Smooth muscle cell (in vitro differentiated cells): ENCODE data around the gene MTPN. TPM values are rescaled to one million over a fixed set of nuclear protein-coding genes. Genes with fewer than 3 reads are reported as not detected.

Experiments used
- DNase-seq: peaks from one replicate; lab custom pipeline; 2025; ENCODE audit not compliant: unreplicated experiment; lab: John Stamatoyannopoulos, UW
- H2AFZ ChIP-seq: fragments of 200-600 bp; sonication (generic); 2 replicates; pipeline ENCODE4 v1.6.0; 2016; ENCODE audit warnings: antibody characterized with exemption, low read depth, mild to moderate bottlenecking
- H3F3A ChIP-seq: fragments of 200-600 bp; sonication (generic); 2 replicates; pipeline ENCODE4 v1.6.0; 2017; ENCODE audit warnings: antibody characterized with exemption, low read depth
- H3K27ac ChIP-seq: fragments of 200-600 bp; sonication (generic); 2 replicates; pipeline ENCODE4 v1.5.1; 2016; ENCODE audit warnings: low read depth, mild to moderate bottlenecking
- H3K27me3 ChIP-seq: fragments of 200-600 bp; sonication (generic); 2 replicates; pipeline ENCODE4 v1.6.1; 2016; ENCODE audit warnings: low read depth, mild to moderate bottlenecking
- H3K36me3 ChIP-seq: fragments of 200-600 bp; sonication (generic); 2 replicates; pipeline ENCODE4 v1.5.1; 2016; ENCODE audit warnings: low read depth
- H3K4me1 ChIP-seq: fragments of 200-600 bp; sonication (generic); 2 replicates; pipeline ENCODE4 v1.5.1; 2016; ENCODE audit warnings: low read depth
- H3K4me2 ChIP-seq: fragments of 200-600 bp; sonication (generic); 2 replicates; pipeline ENCODE4 v1.6.0; 2016; ENCODE audit warnings: mild to moderate bottlenecking
- H3K4me3 ChIP-seq: fragments of 200-600 bp; sonication (generic); 2 replicates; pipeline ENCODE4 v1.5.1; 2016; ENCODE audit warnings: mild to moderate bottlenecking
- H3K79me2 ChIP-seq: fragments of 200-600 bp; sonication (generic); 2 replicates; pipeline ENCODE4 v1.6.0; 2016; ENCODE audit warnings: low read depth, mild to moderate bottlenecking
- H3K9ac ChIP-seq: fragments of 200-600 bp; sonication (generic); 2 replicates; pipeline ENCODE4 v1.6.0; 2016; ENCODE audit warnings: low read depth
- H3K9me3 ChIP-seq: fragments of 200-600 bp; sonication (generic); replicated peaks from 2 replicates; pipeline ENCODE4 v1.5.1; 2016; ENCODE audit warnings: low read depth
- H4K20me1 ChIP-seq: fragments of 200-600 bp; sonication (generic); 2 replicates; pipeline ENCODE4 v1.6.0; 2016; ENCODE audit warnings: low read depth
- CTCF ChIP-seq: fragments of 200-600 bp; sonication (generic); IDR thresholded peaks from 2 replicates; pipeline ENCODE4 v1.5.1; 2017; ENCODE audit warnings: borderline replicate concordance, mild to moderate bottlenecking, antibody characterized with exemption; ENCODE audit not compliant: insufficient read depth, poor library complexity, severe bottlenecking
- WGBS: methylation state at CpG from one replicate; pipeline ENCODE4 v1.1.7; 2016; ENCODE audit warnings: low lambda C conversion rate; 5-methylcytosine and 5-hydroxymethylcytosine counted together
- polyA plus RNA-seq: library from polyadenylated mRNA; unstranded; fragments of >200 nt; fragmentation: Nextera tagmentation; extraction: Ambion mirVana; gene quantifications from 2 replicates; pipeline ENCODE4 v1.2.1, GENCODE V29; 2016
- total RNA-seq: library from RNA; depleted of rRNA; stranded (reverse); fragments of >200 nt; gene quantifications from 2 replicates; pipeline ENCODE4 v1.2.3, GENCODE V29; 2014

Gene MTPN
- total and polyA plus RNA-seq, 2 experiments from 2014 or later = 36.4 to 138 TPM

- no peak for DNase-seq
- H3F3A ChIP-seq = no peaks in the 10 kb centered on the region
- H3K4me3 ChIP-seq = no peak overlapping the region
- no peak overlapping the region for H2AFZ ChIP-seq
- peaks cover 96% of the 10 kb centered on the region for H4K20me1 ChIP-seq
- H3K27me3 ChIP-seq = no peaks in the 10 kb centered on the region
- 98% methylated on average over 1 of the region's 1 CpG for WGBS
- peaks cover 98% of the 10 kb centered on the region for H3K79me2 ChIP-seq
- no peaks in the 10 kb centered on the region for H3K36me3 ChIP-seq
- TF ChIP-seq CTCF = no peak
- H3K4me1 ChIP-seq = peaks cover 6% of the 10 kb centered on the region
- H3K27ac ChIP-seq = no peak overlapping the region
- no peak overlapping the region for H3K9ac ChIP-seq
- H3K9me3 ChIP-seq = no peaks in the 10 kb centered on the region
- H3K4me2 ChIP-seq = no peak overlapping the region
These were observed 12.4 kb downstream of the MTPN start for GRCh38 chr7:135964791-135965190.

GRCh38 chr7:135964274-135964673 is 12.9 kb downstream of the MTPN start:
- H3K4me3 ChIP-seq = no peak overlapping the region
- H3K27ac ChIP-seq = no peak overlapping the region
- H4K20me1 ChIP-seq = peaks cover 96% of the 10 kb centered on the region
- no peak for TF ChIP-seq CTCF
- no peaks in the 10 kb centered on the region for H3K9me3 ChIP-seq
- H3K9ac ChIP-seq = no peak overlapping the region
- no peaks in the 10 kb centered on the region for H3K27me3 ChIP-seq
- 90% methylated on average over 2 of the region's 2 CpGs for WGBS
- H3K36me3 ChIP-seq = no peaks in the 10 kb centered on the region
- no peak overlapping the region for H2AFZ ChIP-seq
- no peaks in the 10 kb centered on the region for H3F3A ChIP-seq
- no peak for DNase-seq
- peaks cover 6% of the 10 kb centered on the region for H3K4me1 ChIP-seq
- no peak overlapping the region for H3K4me2 ChIP-seq
- peaks cover 98% of the 10 kb centered on the region for H3K79me2 ChIP-seq

- H3K4me1 ChIP-seq = peaks cover 6% of the 10 kb centered on the region
- DNase-seq = no peak
- WGBS = 97% methylated on average over 4 of the region's 4 CpGs
- H3K27me3 ChIP-seq = no peaks in the 10 kb centered on the region
- no peak overlapping the region for H3K4me2 ChIP-seq
- no peak overlapping the region for H3K27ac ChIP-seq
- no peak overlapping the region for H3K4me3 ChIP-seq
- no peaks in the 10 kb centered on the region for H3K36me3 ChIP-seq
- no peaks in the 10 kb centered on the region for H3F3A ChIP-seq
- no peaks in the 10 kb centered on the region for H3K9me3 ChIP-seq
- no peak overlapping the region for H3K9ac ChIP-seq
- H3K79me2 ChIP-seq = peaks cover 100% of the 10 kb centered on the region
- H4K20me1 ChIP-seq = peaks cover 99% of the 10 kb centered on the region
- no peak overlapping the region for H2AFZ ChIP-seq
- no peak for TF ChIP-seq CTCF
These were observed 14.4 kb downstream of the MTPN start for GRCh38 chr7:135962802-135963201.

- Histone ChIP-seq H3K9me3 (no peaks in the 10 kb centered on the region), H3F3A (no peaks in the 10 kb centered on the region), H3K36me3 (no peaks in the 10 kb centered on the region), H4K20me1 (peaks cover 99% of the 10 kb centered on the region), H3K9ac (no peak overlapping the region), H3K27ac (peak overlapping the region; percentile 36), H3K79me2 (peaks cover 100% of the 10 kb centered on the region), H3K4me2 (no peak overlapping the region), H2AFZ (no peak overlapping the region), H3K27me3 (no peaks in the 10 kb centered on the region), H3K4me3 (no peak overlapping the region), H3K4me1 (peaks cover 6% of the 10 kb centered on the region)
- no peak for DNase-seq
- WGBS = 86% methylated on average over 6 of the region's 6 CpGs
- no peak for TF ChIP-seq CTCF
These were observed 16.3 kb downstream of the MTPN start for GRCh38 chr7:135960709-135961451.
